NCI-H1694 treated with DMSO at 0.1 percent for 48 hours (cell line): ENCODE results near the gene AFMID.
"Not testable (repeated sequence)": the region's sequence is repeated elsewhere in the genome, so short reads cannot be mapped to it uniquely, and the experiment has no call there.

Experiments used
- DNase-seq: peaks from one replicate; lab custom pipeline; 2025; lab: John Stamatoyannopoulos, UW

AFMID gene

GRCh38 chr17:78154903-78155811 lies 32.0 kb upstream of the AFMID start:
- no peak for DNase-seq

- DNase-seq: no peak
Measured at GRCh38 chr17:78159575-78160158, 27.5 kb upstream of the AFMID start.

- DNase-seq: no peak
Measured at GRCh38 chr17:78163881-78164747, 23.0 kb upstream of the AFMID start.

DNA sequence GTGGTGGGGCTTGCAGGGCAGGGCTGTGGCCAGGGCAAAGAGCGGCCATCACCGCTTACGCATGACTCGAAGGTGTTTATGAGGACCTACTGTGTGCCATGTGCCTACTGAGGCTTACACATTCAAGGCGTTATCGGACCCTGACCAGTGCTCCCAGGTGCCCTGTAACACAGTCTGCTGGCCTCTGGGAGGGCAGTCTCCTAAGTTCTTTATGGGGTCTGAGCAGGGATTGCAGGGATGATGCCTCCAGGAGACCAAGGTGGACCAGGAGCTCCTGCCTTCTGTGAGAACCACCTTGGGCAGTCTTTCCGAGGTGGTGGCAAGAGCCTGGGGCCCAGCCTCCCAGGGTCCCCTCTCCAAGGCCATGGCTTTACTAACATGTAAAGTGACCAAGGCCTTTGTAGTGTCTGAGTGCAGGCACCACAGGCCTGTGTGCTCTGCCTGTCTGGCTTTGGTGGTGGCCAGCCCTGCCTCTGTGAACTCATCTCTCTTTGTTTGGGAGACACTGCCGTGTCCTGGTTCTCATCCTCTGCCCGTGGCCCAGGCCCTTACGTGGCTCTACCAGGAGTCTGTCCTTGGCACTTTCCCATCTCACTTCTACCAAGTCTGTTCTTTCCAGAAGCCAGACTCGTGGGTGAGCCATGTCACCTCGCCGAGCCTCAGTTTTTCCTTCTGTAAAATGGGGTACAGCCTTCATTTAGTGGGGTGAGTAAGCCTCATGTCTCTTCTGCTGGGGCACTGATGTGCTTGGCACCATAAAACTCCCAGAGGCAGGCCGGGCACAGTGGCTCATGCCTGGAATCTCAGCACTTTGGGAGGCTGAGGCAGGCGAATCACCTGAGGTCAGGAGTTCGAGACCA lies 22.2 kb upstream of the AFMID start:
- DNase-seq: no peak

DNA sequence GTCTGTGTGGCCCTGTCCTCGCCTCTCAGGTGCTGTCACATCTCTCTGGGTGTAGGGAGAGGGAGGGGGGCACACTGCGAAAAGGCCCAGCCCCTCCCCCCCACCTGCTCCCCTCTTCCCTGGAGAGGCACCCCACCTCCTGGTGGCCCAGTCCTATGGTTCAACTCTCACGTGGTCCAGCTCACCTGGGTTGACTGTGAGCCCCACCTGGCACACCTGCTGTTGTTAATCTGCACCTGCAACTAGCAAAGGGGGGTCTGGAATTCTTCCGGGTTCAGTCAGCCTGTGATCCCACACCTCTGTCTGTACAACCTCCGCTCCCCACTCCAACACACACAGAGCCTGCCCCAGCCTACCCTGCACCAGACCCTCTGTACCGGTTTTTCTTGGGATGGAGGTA lies 20.7 kb upstream of the AFMID start:
- DNase-seq: no peak

DNA sequence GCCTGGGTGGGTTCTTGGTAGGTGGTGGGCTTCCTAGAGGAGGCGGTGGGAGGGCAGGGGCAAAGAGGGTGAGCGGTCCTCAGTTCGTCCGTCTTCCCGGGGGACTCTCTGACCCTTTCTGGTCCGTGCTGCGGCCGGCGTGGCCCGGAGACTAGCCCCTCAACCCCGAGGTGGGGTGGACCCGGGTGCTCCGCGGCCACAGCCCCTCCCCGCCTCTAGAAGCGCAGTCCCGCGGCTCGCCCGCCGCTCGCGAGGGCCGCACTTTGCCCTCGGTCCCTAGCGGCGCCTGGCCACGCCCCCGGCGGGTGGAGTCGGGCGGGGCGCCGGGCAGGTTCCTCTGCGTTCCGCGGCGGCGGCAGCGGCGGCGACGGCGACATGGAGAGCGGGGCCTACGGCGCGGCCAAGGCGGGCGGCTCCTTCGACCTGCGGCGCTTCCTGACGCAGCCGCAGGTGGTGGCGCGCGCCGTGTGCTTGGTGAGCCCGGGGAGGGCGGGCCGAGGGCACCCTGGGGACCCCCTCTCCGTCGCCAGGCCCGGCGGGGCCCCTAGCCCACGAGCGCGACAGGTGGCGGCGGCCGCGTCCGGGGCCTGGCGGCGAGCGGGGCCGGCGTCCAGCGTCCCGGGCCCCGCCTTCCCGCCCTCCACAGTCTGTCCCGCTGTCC lies 18.8 kb upstream of the AFMID start, which contains the start of gene SYNGR2:
SYNGR2 (plus strand) TSS at position 340 of the 661 bp plus-strand sequence; CDS start at position 376, 36 bp downstream.
- DNase-seq: peak; percentile 25

DNA sequence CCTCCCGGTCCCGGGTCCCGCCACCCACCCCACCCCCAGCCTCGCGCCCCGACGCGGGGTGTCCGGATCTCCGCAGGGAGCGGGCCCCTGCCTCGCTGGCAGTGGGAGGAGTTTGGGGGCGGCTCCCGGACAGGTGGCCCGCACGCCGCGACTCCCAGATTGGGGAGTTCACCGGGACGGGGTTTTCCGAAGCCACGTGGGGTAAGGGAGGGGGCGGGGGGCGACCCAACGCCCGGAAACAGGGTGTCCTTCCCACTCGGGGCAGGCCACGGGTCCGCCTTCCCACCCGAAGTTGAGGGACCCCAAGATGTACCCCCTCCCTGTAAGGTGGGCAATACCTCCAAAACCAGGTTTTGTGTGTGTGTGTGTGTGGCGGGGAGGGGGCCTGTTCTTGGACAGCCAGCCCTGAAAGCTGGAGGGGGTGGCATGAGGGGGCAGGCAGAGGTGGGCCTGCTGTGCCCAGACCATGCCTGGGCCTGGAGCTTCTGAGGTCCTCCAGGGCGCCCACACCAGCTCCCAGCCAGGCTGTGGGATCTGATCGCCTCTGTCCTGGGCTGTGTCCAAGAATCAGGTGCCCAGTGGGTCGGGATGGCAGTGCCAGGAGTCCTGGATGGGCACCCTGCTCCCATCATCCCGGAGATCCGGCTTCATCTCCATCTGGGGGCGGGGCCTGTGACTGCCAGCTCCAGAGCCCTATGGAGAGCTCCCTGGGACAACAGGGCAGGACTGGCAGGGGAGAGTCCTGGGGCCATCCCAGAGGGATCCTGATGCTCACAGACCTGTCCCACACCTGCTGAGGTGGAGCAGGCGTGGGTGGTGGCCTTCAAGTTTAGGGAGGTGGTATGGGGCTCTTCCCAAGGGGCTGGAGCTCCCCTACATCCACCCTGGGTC lies 18.0 kb upstream of the AFMID start:
- DNase-seq: peak; percentile 30

DNA sequence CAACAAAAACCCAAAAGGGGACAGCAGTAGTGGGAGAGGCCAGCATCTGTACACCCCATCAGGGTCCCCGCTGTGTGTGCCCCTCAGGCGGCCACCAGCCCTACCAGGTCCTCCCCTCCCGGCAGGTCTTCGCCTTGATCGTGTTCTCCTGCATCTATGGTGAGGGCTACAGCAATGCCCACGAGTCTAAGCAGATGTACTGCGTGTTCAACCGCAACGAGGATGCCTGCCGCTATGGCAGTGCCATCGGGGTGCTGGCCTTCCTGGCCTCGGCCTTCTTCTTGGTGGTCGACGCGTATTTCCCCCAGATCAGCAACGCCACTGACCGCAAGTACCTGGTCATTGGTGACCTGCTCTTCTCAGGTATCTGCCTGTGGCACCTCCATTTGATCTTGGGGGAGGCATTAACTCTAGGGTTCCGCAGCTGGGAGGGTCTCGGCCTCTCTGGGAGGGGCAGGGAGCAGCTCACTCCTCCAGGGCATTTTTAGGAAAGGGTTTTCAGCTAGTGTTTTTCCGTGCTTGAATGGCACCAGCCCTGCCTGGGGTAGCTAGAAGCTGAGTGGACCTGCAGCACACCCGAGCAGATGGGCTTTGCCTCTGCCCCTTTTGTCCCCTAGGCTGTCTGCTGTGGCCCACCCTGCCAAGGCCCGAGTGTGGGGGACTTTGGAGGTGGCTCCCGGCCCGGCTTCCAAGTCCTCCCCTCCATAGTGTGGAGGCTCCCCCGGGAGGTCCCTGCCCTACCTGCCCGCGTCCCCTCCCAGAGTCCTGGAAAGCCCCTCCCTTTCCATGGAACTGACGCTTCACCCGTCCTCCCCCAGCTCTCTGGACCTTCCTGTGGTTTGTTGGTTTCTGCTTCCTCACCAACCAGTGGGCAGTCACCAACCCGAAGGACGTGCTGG lies 16.2 kb upstream of the AFMID start:
- no peak for DNase-seq

- DNase-seq: not testable (repeated sequence)
Measured at GRCh38 chr17:78171591-78172248, 15.4 kb upstream of the AFMID start.

DNA sequence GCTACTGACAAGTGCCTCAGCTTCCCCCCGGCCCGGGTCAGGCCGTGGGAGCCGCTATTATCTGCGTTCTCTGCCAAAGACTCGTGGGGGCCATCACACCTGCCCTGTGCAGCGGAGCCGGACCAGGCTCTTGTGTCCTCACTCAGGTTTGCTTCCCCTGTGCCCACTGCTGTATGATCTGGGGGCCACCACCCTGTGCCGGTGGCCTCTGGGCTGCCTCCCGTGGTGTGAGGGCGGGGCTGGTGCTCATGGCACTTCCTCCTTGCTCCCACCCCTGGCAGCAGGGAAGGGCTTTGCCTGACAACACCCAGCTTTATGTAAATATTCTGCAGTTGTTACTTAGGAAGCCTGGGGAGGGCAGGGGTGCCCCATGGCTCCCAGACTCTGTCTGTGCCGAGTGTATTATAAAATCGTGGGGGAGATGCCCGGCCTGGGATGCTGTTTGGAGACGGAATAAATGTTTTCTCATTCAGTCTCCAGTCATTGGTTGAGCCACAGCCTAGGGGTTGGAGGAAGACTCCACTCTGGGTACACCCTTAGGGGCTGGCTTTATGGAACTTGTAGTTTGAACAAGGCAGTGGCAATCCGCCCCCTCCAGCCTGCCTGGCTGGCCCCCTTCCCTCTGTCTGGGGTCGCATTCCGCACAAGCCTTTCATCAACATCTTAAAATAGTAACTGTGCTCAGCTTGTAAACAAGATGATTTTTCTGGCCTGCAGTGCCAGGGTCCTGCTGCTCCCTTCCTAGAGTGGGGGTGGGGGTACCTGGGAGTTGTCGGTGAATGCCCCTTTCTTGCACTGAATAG lies 14.7 kb upstream of the AFMID start:
- peak; percentile 7 for DNase-seq

DNA sequence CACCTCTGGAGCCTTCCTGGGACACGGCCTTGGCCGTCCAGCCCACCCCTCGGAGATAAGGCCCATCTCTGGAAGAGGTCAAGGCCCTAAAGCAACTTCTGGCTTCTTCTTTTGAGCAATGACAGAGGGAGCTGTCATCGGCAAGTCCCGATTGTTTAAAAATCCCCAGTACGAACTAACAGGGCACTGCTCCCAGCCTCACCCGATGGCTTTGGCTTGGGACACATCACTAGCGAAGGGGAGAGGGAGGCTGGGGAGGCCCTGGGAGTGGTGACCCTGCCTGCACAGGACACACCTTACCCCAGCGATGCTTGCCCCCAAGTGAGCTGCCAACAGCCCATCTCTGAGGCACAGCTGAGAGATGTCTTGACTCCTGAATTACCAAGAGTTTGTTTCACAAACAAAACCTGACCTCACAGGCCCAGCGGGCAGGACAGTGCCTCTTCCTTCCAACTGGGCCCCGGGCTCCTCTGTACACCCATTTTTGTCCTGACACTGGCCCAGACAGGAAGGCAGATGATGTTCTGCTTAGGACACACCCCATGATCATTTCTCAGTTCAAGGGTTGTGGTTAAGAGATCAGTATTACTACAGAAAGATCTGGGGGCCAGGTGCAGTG lies 14.0 kb upstream of the AFMID start:
- DNase-seq: no peak

DNA sequence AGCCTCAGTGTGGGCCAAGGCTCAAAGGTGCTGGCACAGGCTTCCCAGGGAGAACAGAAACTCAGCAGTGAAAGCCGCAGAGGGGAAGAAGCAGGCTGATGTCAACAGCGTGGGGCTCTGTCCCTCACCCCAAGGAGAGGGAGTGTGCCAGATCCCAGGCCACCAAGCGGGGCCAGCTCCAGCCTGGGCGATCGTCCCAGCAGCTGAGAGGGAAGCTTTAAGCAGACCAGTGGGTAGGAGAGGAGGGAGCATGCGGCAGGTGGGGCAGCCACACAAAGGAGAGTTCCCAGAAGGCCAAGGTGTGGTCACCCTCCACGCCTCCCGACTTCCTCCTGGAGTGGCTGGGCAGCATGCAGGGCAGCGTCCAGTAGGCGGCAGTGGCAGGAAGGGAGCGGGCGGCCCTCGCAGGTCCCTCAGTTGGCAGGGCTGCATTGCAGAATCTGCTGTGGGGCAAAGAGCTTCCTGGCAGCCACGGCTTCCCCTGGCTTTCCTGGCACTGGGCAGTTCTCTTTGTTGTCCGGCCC lies 12.8 kb upstream of the AFMID start:
- no peak for DNase-seq

GRCh38 chr17:78174870-78175642 lies 12.1 kb upstream of the AFMID start:
- peak; percentile 60 for DNase-seq

GRCh38 chr17:78175643-78175981 lies 11.6 kb upstream of the AFMID start:
- DNase-seq: no peak

DNA sequence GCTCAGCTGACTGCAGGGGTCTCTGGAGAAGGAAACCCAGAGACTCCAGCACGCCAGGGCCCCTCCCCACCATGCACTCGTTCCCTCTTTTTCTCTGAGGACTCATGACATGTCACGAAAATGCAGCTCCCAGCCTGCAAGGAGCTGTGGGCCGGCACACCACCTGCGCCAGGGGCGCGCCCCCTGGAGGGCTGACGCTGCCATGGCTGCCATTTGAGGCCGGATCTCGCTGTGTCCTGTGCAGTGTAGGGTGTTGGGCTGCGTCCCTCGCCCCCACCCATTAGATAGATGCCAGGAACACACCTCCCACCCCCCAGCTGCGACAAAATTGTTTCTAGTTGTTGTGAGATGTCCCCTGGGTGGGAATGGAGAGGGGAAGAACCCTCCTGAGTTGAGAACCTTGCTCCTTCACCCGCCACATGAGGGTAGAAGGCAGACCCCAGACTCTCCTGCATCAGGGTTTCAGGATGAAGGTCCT lies 10.6 kb upstream of the AFMID start:
- peak; percentile 65 for DNase-seq

DNA sequence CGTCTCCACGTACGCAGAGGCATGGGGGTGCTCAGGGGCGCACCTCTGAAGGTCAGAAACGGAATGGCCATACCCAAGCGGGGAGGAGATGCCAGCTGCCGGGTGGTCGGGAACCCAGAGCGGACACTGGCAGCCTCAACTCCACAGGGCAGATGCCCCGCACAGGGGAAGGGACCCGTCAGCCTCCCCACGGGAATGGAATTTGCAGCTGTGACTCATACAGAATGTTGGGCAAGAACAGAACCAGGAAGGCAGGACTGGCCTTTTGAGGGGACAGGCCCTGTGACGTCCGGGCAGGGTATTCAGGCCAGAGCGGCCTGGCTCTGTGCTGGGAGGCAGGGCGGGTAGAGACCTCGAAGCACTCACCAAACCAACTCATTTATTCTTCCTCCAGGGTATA lies 7.8 kb upstream of the AFMID start:
- no peak for DNase-seq
